Nephron progenitor cell (in vitro differentiated cells): ENCODE results near the gene TSHZ2.

ENCODE experiments used
- DNase-seq: peaks from one replicate; pipeline ENCODE4 v3.0.0; 2021
- H3K27ac Mint-ChIP-seq: 2 replicates; pipeline ENCODE4 v1.8.0; 2021; ENCODE audit warnings: mild to moderate bottlenecking, moderate library complexity, mixed read lengths
- H3K27me3 Mint-ChIP-seq: 2 replicates; pipeline ENCODE4 v1.8.0; 2021; ENCODE audit warnings: mild to moderate bottlenecking, low read depth, mixed read lengths; ENCODE audit not compliant: poor library complexity
- H3K36me3 Mint-ChIP-seq: 2 replicates; pipeline ENCODE4 v1.8.0; 2021; ENCODE audit warnings: low read depth, mixed read lengths
- H3K4me1 Mint-ChIP-seq: 2 replicates; pipeline ENCODE4 v1.8.0; 2021; ENCODE audit warnings: mixed read lengths
- H3K4me3 Mint-ChIP-seq: 2 replicates; pipeline ENCODE4 v1.8.0; 2021; ENCODE audit warnings: mild to moderate bottlenecking, moderate library complexity, mixed read lengths
- H3K9me3 Mint-ChIP-seq: 2 replicates; pipeline ENCODE4 v1.8.0; 2021; ENCODE audit warnings: mild to moderate bottlenecking, moderate library complexity, mixed read lengths
- CTCF ChIP-seq: fragments of 200-600 bp; sonication (generic); IDR thresholded peaks from 2 replicates; pipeline ENCODE4 v1.5.0; 2021; ENCODE audit warnings: antibody characterized with exemption

Gene TSHZ2

GRCh38 chr20:53494753-53495152 is 522.6 kb downstream of the TSHZ2 start:
- Mint-ChIP-seq H3K9me3 (peaks cover 22% of the 10 kb centered on the region), H3K4me1 (peaks cover 27% of the 10 kb centered on the region), H3K27me3 (no peaks in the 10 kb centered on the region), H3K4me3 (no peak overlapping the region), H3K27ac (peak overlapping the region; percentile 42), H3K36me3 (peaks cover 36% of the 10 kb centered on the region)
- DNase-seq: no peak
- no peak for TF ChIP-seq CTCF

- peaks cover 27% of the 10 kb centered on the region for H3K4me1 Mint-ChIP-seq
Observed at GRCh38 chr20:53495398-53496092, 523.4 kb downstream of the TSHZ2 start.

GRCh38 chr20:53497246-53497645 is 525.1 kb downstream of the TSHZ2 start:
- peaks cover 34% of the 10 kb centered on the region for H3K36me3 Mint-ChIP-seq
- H3K9me3 Mint-ChIP-seq: peaks cover 32% of the 10 kb centered on the region
- H3K27me3 Mint-ChIP-seq: no peaks in the 10 kb centered on the region
- TF ChIP-seq CTCF: no peak
- H3K4me3 Mint-ChIP-seq: no peak overlapping the region
- H3K4me1 Mint-ChIP-seq: peaks cover 27% of the 10 kb centered on the region
- H3K27ac Mint-ChIP-seq: no peak overlapping the region
- DNase-seq: no peak

More at GRCh38 chr20:53495398-53496092, 523.4 kb downstream of the TSHZ2 start:
- H3K4me3 Mint-ChIP-seq: no peak overlapping the region
- TF ChIP-seq CTCF: no peak
- H3K27me3 Mint-ChIP-seq: no peaks in the 10 kb centered on the region
- H3K9me3 Mint-ChIP-seq: peaks cover 25% of the 10 kb centered on the region
- peak overlapping the region; percentile 87 for H3K27ac Mint-ChIP-seq
- no peak for DNase-seq
- peaks cover 30% of the 10 kb centered on the region for H3K36me3 Mint-ChIP-seq

- peaks cover 32% of the 10 kb centered on the region for H3K4me1 Mint-ChIP-seq
- H3K4me3 Mint-ChIP-seq: no peak overlapping the region
- no peak overlapping the region for H3K27ac Mint-ChIP-seq
- DNase-seq: no peak
- H3K27me3 Mint-ChIP-seq: no peaks in the 10 kb centered on the region
- peaks cover 43% of the 10 kb centered on the region for H3K9me3 Mint-ChIP-seq
- H3K36me3 Mint-ChIP-seq: peaks cover 45% of the 10 kb centered on the region
- no peak for TF ChIP-seq CTCF
Observed at GRCh38 chr20:53498341-53498740, 526.2 kb downstream of the TSHZ2 start.

- Mint-ChIP-seq H3K27me3 (no peaks in the 10 kb centered on the region), H3K27ac (no peak overlapping the region), H3K4me1 (peaks cover 12% of the 10 kb centered on the region), H3K36me3 (peaks cover 42% of the 10 kb centered on the region), H3K4me3 (no peak overlapping the region), H3K9me3 (peaks cover 54% of the 10 kb centered on the region)
- no peak for DNase-seq
- no peak for TF ChIP-seq CTCF
Observed at GRCh38 chr20:53500651-53501050, 528.5 kb downstream of the TSHZ2 start.

GRCh38 chr20:53502820-53503219 is 530.7 kb downstream of the TSHZ2 start:
- no peak for DNase-seq
- Mint-ChIP-seq H3K4me3 (peak overlapping the region; percentile 80), H3K27me3 (no peaks in the 10 kb centered on the region)

More at GRCh38 chr20:53502820-53503219, 530.7 kb downstream of the TSHZ2 start:
- Mint-ChIP-seq H3K36me3 (peaks cover 25% of the 10 kb centered on the region), H3K4me1 (peaks cover 5% of the 10 kb centered on the region), H3K27ac (no peak overlapping the region), H3K9me3 (peaks cover 38% of the 10 kb centered on the region)
- no peak for TF ChIP-seq CTCF
